Measurements from ENCODE around the gene NPBWR2.

The NPBWR2 gene

DNA sequence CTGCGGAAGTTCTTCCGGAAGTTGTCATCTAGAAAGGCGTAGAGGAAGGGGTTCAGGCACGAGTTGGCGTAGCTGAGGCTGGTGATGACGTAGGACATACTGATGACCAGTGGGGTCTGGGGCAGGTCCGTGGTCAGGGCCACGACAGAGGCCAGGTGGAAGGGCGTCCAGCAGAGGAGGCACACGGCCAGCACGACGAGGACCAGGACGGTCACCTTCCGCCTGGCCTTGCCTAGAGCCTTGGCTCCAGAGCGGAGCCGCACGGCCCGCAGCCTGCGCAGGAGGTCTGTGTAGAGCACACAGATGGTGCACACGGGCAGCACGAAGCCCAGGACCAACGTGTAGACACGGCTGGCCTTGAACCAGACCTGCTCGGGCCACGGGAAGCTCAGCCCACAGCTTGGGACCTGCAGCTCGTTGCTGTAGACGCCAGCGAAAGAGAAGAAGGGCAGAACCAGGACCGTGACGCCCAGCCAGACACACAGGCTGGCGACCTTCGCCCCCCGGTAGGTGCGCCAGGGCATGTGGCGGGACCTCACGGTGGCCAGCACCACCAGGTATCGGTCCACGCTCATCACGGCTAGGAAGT is 1.4 kb downstream of the NPBWR2 start:
- H3K4me1 ChIP-seq (ENCODE audit: control insufficient read depth, insufficient read depth, low read length) = no peaks in the 10 kb centered on the region
- no peaks in the 10 kb centered on the region for H3K9me3 ChIP-seq (ENCODE audit: control insufficient read depth, insufficient read depth, low read depth, low read length)
- ChIA-PET POLR2A (no interaction called here), CTCF (no interaction called here)
- no peak overlapping the region for H3K4me3 ChIP-seq (ENCODE audit: low read depth, low read length)
- TF ChIP-seq ZFP3 (tag by site-specific recombination; IDR thresholded peaks at IDR 0.05; ENCODE audit: low read depth) (no peak), ZNF837 (tag by site-specific recombination; IDR thresholded peaks at IDR 0.05) (no peak), ZNF16 (tag by site-specific recombination; IDR thresholded peaks at IDR 0.05; ENCODE audit: low read depth) (no peak), ZSCAN18 (tag by site-specific recombination; IDR thresholded peaks at IDR 0.05) (no peak), ZXDB (tag by site-specific recombination; IDR thresholded peaks at IDR 0.05) (no peak), SP2 (tag by site-specific recombination; IDR thresholded peaks at IDR 0.05) (no peak), ZNF221 (tag by site-specific recombination; IDR thresholded peaks at IDR 0.05; ENCODE audit: borderline replicate concordance) (no peak), ZNF596 (tag by site-specific recombination; IDR thresholded peaks at IDR 0.05) (no peak), ZNF121 (tag by site-specific recombination; IDR thresholded peaks at IDR 0.05) (no peak), IKZF3 (tag by site-specific recombination; IDR thresholded peaks at IDR 0.05) (no peak), ZNF311 (tag by site-specific recombination; IDR thresholded peaks at IDR 0.05; ENCODE audit: borderline replicate concordance) (no peak), ZNF114 (tag by site-specific recombination; IDR thresholded peaks at IDR 0.05) (no peak), ZNF571 (tag by site-specific recombination; IDR thresholded peaks at IDR 0.05) (no peak)
- TF ChIP-seq, protein P1, sequence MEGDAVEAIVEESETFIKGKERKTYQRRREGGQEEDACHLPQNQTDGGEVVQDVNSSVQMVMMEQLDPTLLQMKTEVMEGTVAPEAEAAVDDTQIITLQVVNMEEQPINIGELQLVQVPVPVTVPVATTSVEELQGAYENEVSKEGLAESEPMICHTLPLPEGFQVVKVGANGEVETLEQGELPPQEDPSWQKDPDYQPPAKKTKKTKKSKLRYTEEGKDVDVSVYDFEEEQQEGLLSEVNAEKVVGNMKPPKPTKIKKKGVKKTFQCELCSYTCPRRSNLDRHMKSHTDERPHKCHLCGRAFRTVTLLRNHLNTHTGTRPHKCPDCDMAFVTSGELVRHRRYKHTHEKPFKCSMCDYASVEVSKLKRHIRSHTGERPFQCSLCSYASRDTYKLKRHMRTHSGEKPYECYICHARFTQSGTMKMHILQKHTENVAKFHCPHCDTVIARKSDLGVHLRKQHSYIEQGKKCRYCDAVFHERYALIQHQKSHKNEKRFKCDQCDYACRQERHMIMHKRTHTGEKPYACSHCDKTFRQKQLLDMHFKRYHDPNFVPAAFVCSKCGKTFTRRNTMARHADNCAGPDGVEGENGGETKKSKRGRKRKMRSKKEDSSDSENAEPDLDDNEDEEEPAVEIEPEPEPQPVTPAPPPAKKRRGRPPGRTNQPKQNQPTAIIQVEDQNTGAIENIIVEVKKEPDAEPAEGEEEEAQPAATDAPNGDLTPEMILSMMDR (tag by site-specific recombination; IDR thresholded peaks at IDR 0.05) = no peak
- TF ChIP-seq, protein P2, sequence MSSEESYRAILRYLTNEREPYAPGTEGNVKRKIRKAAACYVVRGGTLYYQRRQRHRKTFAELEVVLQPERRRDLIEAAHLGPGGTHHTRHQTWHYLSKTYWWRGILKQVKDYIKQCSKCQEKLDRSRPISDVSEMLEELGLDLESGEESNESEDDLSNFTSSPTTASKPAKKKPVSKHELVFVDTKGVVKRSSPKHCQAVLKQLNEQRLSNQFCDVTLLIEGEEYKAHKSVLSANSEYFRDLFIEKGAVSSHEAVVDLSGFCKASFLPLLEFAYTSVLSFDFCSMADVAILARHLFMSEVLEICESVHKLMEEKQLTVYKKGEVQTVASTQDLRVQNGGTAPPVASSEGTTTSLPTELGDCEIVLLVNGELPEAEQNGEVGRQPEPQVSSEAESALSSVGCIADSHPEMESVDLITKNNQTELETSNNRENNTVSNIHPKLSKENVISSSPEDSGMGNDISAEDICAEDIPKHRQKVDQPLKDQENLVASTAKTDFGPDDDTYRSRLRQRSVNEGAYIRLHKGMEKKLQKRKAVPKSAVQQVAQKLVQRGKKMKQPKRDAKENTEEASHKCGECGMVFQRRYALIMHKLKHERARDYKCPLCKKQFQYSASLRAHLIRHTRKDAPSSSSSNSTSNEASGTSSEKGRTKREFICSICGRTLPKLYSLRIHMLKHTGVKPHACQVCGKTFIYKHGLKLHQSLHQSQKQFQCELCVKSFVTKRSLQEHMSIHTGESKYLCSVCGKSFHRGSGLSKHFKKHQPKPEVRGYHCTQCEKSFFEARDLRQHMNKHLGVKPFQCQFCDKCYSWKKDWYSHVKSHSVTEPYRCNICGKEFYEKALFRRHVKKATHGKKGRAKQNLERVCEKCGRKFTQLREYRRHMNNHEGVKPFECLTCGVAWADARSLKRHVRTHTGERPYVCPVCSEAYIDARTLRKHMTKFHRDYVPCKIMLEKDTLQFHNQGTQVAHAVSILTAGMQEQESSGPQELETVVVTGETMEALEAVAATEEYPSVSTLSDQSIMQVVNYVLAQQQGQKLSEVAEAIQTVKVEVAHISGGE (tag by site-specific recombination; conservative IDR thresholded peaks at IDR 0.05; ENCODE audit: low read depth) = no peak
- TF ChIP-seq, protein P3, sequence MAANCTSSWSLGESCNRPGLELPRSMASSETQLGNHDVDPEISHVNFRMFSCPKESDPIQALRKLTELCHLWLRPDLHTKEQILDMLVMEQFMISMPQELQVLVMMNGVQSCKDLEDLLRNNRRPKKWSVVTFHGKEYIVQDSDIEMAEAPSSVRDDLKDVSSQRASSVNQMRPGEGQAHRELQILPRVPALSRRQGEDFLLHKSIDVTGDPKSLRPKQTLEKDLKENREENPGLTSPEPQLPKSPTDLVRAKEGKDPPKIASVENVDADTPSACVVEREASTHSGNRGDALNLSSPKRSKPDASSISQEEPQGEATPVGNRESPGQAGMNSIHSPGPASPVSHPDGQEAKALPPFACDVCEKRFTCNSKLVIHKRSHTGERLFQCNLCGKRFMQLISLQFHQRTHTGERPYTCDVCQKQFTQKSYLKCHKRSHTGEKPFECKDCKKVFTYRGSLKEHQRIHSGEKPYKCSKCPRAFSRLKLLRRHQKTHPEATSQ (tag by site-specific recombination; IDR thresholded peaks at IDR 0.05) = no peak
- TF ChIP-seq, protein P4, sequence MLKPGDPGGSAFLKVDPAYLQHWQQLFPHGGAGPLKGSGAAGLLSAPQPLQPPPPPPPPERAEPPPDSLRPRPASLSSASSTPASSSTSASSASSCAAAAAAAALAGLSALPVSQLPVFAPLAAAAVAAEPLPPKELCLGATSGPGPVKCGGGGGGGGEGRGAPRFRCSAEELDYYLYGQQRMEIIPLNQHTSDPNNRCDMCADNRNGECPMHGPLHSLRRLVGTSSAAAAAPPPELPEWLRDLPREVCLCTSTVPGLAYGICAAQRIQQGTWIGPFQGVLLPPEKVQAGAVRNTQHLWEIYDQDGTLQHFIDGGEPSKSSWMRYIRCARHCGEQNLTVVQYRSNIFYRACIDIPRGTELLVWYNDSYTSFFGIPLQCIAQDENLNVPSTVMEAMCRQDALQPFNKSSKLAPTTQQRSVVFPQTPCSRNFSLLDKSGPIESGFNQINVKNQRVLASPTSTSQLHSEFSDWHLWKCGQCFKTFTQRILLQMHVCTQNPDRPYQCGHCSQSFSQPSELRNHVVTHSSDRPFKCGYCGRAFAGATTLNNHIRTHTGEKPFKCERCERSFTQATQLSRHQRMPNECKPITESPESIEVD (tag by site-specific recombination; IDR thresholded peaks at IDR 0.05) = no peak
- no peaks in the 10 kb centered on the region for H3K36me3 ChIP-seq (ENCODE audit: control insufficient read depth in 2 of 2, insufficient read depth in 1 of 2, low read length in 2 of 2)
- H3K27ac ChIP-seq (ENCODE audit: extremely low read depth, low read depth, low read length) = no peak overlapping the region
